SK-N-SH (cell line): ENCODE results near the gene SEMA3A. TPM values are rescaled to one million over a fixed set of nuclear protein-coding genes. Genes with fewer than 3 reads are reported as not detected.

Source experiments
- CTCF ChIA-PET: fragments of 300-600, 350-600 bp; formaldehyde crosslinking; extraction: SDS; loops from one replicate; lab custom pipeline; 2021; lab: Yijun Ruan, JAX
- POLR2A ChIA-PET: fragments of 350-600 bp; sonication (Branson Sonifier 250); formaldehyde crosslinking; extraction: SDS; loops from one replicate; lab custom pipeline; 2020; ENCODE audit warnings: antibody characterized with exemption, inconsistent platforms; lab: Yijun Ruan, JAX
- DNase-seq: peaks from one replicate; pipeline ENCODE4 v3.0.0; 2012
- H2AFZ ChIP-seq: fragments of 200-600 bp; sonication (generic); 2 replicates; pipeline ENCODE4 v1.8.1; 2016; ENCODE audit warnings: antibody characterized with exemption, mild to moderate bottlenecking, low read depth
- H3F3A ChIP-seq: fragments of 200-600 bp; sonication (generic); replicated peaks from 2 replicates; pipeline ENCODE3; 2016; ENCODE audit warnings: antibody characterized with exemption, mild to moderate bottlenecking; ENCODE audit not compliant: insufficient read depth
- H3K27ac ChIP-seq, 2 experiments: fragments of 200-500 bp in 1 of 2; fragments of 200-600 bp in 1 of 2; sonication (Bioruptor generic) in 1 of 2; sonication (generic), shearing (Covaris generic) in 1 of 2; 2 replicates each; pipeline versions ENCODE4 v1.5.1 to v1.6.1; 2014 to 2016; ENCODE audit warnings: low read depth in 2 of 2, inconsistent platforms in 1 of 2, low read length in 1 of 2, mild to moderate bottlenecking in 1 of 2, mixed read lengths in 1 of 2
- H3K27me3 ChIP-seq: fragments of 200-600 bp; sonication (generic), shearing (Covaris generic); 2 replicates; pipeline ENCODE4 v1.6.1; 2016; ENCODE audit warnings: mixed run types; ENCODE audit not compliant: insufficient read depth
- H3K36me3 ChIP-seq, 2 experiments: fragments of 200-500 bp in 1 of 2; fragments of 200-600 bp in 1 of 2; sonication (Bioruptor generic) in 1 of 2; sonication (generic) in 1 of 2; replicated peaks in 1 of 2; 2 replicates each; pipeline versions ENCODE3 to v1.5.1; 2014 to 2016; ENCODE audit warnings: low read length in 1 of 2, mild to moderate bottlenecking in 1 of 2; ENCODE audit not compliant: insufficient read depth in 2 of 2, control insufficient read depth in 1 of 2
- H3K4me1 ChIP-seq, 2 experiments: fragments of 200-500 bp in 1 of 2; fragments of 200-600 bp in 1 of 2; sonication (Bioruptor generic) in 1 of 2; sonication (generic), shearing (Covaris generic) in 1 of 2; 2 replicates each; pipeline versions ENCODE4 v1.5.1 to v1.6.1; 2014 to 2016; ENCODE audit warnings: low read depth in 1 of 2, low read length in 1 of 2, mixed run types in 1 of 2; ENCODE audit not compliant: insufficient read depth in 2 of 2, control insufficient read depth in 1 of 2
- H3K4me2 ChIP-seq: fragments of 200-600 bp; sonication (generic), shearing (Covaris generic); 2 replicates; pipeline ENCODE4 v1.6.1; 2017; ENCODE audit warnings: mixed run types
- H3K4me3 ChIP-seq, 2 experiments: fragments of 200-500 bp in 1 of 2; fragments of 200-600 bp in 1 of 2; sonication (Bioruptor generic) in 1 of 2; sonication (generic), shearing (Covaris generic) in 1 of 2; 2 replicates each; pipeline versions ENCODE4 v1.5.1 to v1.8.1; 2014 to 2016; ENCODE audit warnings: low read depth in 2 of 2, inconsistent platforms in 1 of 2, low read length in 1 of 2, mild to moderate bottlenecking in 1 of 2, mixed read lengths in 1 of 2, moderate library complexity in 1 of 2
- H3K79me2 ChIP-seq: fragments of 200-600 bp; sonication (generic); 2 replicates; pipeline ENCODE4 v1.8.1; 2017; ENCODE audit warnings: mild to moderate bottlenecking; ENCODE audit not compliant: insufficient read depth
- H3K9ac ChIP-seq: fragments of 200-600 bp; sonication (generic); 2 replicates; pipeline ENCODE4 v1.6.1; 2017; ENCODE audit warnings: mixed run types
- H3K9me2 ChIP-seq: fragments of 200-600 bp; sonication (generic); 2 replicates; pipeline ENCODE4 v1.6.1; 2017; ENCODE audit warnings: mixed run types
- H3K9me3 ChIP-seq: fragments of 200-600 bp; sonication (generic); 2 replicates; pipeline ENCODE4 v1.6.1; 2017; ENCODE audit warnings: mixed run types, mild to moderate bottlenecking, moderate library complexity
- H4K20me1 ChIP-seq: fragments of 200-600 bp; sonication (generic); 2 replicates; pipeline ENCODE4 v1.6.1; 2017; ENCODE audit warnings: mild to moderate bottlenecking, mixed run types; ENCODE audit not compliant: insufficient read depth
- ELF1 ChIP-seq: IDR thresholded peaks from 2 replicates; pipeline ENCODE4 v1.4.0; 2012
- EP300 ChIP-seq, 2 experiments: IDR thresholded peaks; 2 replicates each; pipeline versions ENCODE4 v1.4.0 to v1.6.1; 2012; ENCODE audit warnings: borderline replicate concordance in 1 of 2, low read depth in 1 of 2, low read length in 1 of 2
- FOXM1 ChIP-seq: IDR thresholded peaks from 2 replicates; pipeline ENCODE4 v1.4.0; 2012; ENCODE audit warnings: low read depth, mild to moderate bottlenecking
- GABPA ChIP-seq: IDR thresholded peaks from 2 replicates; pipeline ENCODE4 v1.4.0; 2012; ENCODE audit warnings: low read depth, mild to moderate bottlenecking
- GATA2 ChIP-seq: sonication (generic); formaldehyde crosslinking; IDR thresholded peaks from 2 replicates; pipeline ENCODE4 v1.5.0; 2020; ENCODE audit warnings: mild to moderate bottlenecking, missing genetic modification reagents
- JUND ChIP-seq: IDR thresholded peaks from 2 replicates; pipeline ENCODE4 v1.4.0; 2012
- MEF2A ChIP-seq: IDR thresholded peaks from 2 replicates; pipeline ENCODE4 v1.4.0; 2012; ENCODE audit warnings: low read depth, borderline replicate concordance
- MXI1 ChIP-seq: IDR thresholded peaks from 2 replicates; pipeline ENCODE4 v1.6.1; 2012; ENCODE audit warnings: mild to moderate bottlenecking, low read depth, low read length, improper control_type of control experiment
- NFIC ChIP-seq: IDR thresholded peaks from 2 replicates; pipeline ENCODE4 v1.4.0; 2012; ENCODE audit warnings: borderline replicate concordance
- NRF1 ChIP-seq: IDR thresholded peaks from 2 replicates; pipeline ENCODE4 v1.6.1; 2012; ENCODE audit warnings: low read depth, mild to moderate bottlenecking, low read length
- POLR2AphosphoS5 ChIP-seq: IDR thresholded peaks from 2 replicates; pipeline ENCODE4 v1.6.1; 2012; ENCODE audit warnings: low read depth, low read length
- RCOR1 ChIP-seq: fragments of 150-350 bp; IDR thresholded peaks from 2 replicates; pipeline ENCODE4 v1.6.1; 2017; ENCODE audit warnings: antibody characterized with exemption, low read length
- TCF12 ChIP-seq: IDR thresholded peaks from 2 replicates; pipeline ENCODE4 v1.4.0; 2012
- TEAD4 ChIP-seq: IDR thresholded peaks from 2 replicates; pipeline ENCODE4 v1.4.0; 2012; ENCODE audit warnings: mild to moderate bottlenecking, borderline replicate concordance; ENCODE audit not compliant: insufficient read depth
- polyA plus RNA-seq, 3 experiments: library from polyadenylated mRNA; depleted of rRNA; stranded (reverse); fragments of >200 nt; gene quantifications; 2 replicates each; pipeline ENCODE4 v1.2.3, GENCODE V29; 2012
- TF ChIP-seq, protein P1 (sequence below): IDR thresholded peaks from 2 replicates; pipeline ENCODE4 v1.4.0; 2012; ENCODE audit warnings: low read depth, borderline replicate concordance
- TF ChIP-seq, protein P2 (sequence below): IDR thresholded peaks from 2 replicates; pipeline ENCODE4 v1.4.0; 2012; ENCODE audit warnings: low read depth, borderline replicate concordance
- TF ChIP-seq, protein P3 (sequence below): IDR thresholded peaks from 2 replicates; pipeline ENCODE4 v1.4.0; 2012; ENCODE audit warnings: low read depth

The SEMA3A gene
- polyA plus RNA-seq, 1 of the 3 experiments (the other 2 are of a cell fraction): 15.9 TPM

DNA sequence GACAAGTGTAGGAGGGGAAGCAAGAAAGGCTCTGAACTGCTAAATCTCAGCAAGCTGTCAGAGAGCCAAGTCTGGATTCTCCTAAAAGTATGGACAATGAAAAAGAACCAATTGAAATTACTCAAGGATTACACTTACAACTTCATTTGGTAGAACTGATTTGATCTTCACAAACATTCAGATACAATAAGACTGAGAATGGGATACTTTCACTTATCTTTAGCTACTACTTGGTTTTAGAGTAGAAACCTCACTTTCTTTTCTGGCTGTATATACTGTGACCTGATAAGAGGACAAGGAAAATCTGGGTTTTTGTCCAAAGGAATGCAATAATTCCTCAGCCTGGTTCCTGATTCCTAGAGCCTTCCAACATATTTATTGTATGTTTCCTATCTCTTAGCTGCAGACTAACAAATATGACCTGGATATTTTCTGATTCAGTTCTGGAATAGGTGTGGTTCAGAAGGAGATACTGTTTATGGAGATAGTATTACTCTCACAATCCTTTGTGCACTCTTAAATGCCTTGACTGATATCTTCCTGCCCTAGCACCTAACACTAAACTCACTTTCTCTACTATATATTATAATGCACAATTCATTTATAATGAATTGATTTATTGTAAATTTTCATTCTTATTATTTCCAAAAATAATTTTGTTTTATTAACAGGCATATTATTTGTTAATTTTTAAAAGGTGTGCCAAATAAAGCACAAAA, 7.3 kb downstream of the SEMA3A start:
- H3K9me2 ChIP-seq: no peaks in the 10 kb centered on the region
- peaks cover 0 to 31% of the 10 kb centered on the region in 2 experiments; a peak in 2 of 4 replicates for H3K4me1 ChIP-seq
- H3K4me2 ChIP-seq: peak overlapping the region; percentile 38; the same call in 1 of the 2 replicates
- H2AFZ ChIP-seq: peak overlapping the region; percentile 8; the same call in 1 of the 2 replicates
- ChIA-PET CTCF (interaction anchor here (0.6 to 3.6 kb wide), 3 partner anchors 78 to 450 kb away, joined by 3 to 14 read pairs (median 3); no protein-coding TSS in a partner anchor), POLR2A (no interaction called here)
- peaks cover 38% of the 10 kb centered on the region for H3K79me2 ChIP-seq
- no peak overlapping the region; a peak in 1 of 4 replicates for H3K4me3 ChIP-seq
- H3F3A ChIP-seq: peaks cover 30% of the 10 kb centered on the region
- DNase-seq: no peak
- H3K9me3 ChIP-seq: no peaks in the 10 kb centered on the region
- no peaks in the 10 kb centered on the region for H4K20me1 ChIP-seq
- no peaks in the 10 kb centered on the region for H3K36me3 ChIP-seq
- peak overlapping the region; percentile 16 to 65; a peak in 3 of 4 replicates for H3K27ac ChIP-seq
- no peak overlapping the region; the same call in 1 of the 2 replicates for H3K9ac ChIP-seq
- TF ChIP-seq NFIC (no peak), MEF2A (no peak), RCOR1 (no peak), MXI1 (no peak), JUND (no peak; the same call in 1 of the 2 replicates), TCF12 (no peak), TEAD4 (no peak), GABPA (no peak), ELF1 (no peak), EP300 (IDR thresholded peaks at IDR 0.05; ENCODE audit: borderline replicate concordance in 1 of 2, low read depth in 1 of 2, low read length in 1 of 2) (no peak), NRF1 (no peak), GATA2 (CRISPR knock-in tag) (no peak), FOXM1 (no peak), POLR2AphosphoS5 (no peak)
- TF ChIP-seq, protein P1, sequence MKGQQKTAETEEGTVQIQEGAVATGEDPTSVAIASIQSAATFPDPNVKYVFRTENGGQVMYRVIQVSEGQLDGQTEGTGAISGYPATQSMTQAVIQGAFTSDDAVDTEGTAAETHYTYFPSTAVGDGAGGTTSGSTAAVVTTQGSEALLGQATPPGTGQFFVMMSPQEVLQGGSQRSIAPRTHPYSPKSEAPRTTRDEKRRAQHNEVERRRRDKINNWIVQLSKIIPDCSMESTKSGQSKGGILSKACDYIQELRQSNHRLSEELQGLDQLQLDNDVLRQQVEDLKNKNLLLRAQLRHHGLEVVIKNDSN: no peak
- TF ChIP-seq, protein P2, sequence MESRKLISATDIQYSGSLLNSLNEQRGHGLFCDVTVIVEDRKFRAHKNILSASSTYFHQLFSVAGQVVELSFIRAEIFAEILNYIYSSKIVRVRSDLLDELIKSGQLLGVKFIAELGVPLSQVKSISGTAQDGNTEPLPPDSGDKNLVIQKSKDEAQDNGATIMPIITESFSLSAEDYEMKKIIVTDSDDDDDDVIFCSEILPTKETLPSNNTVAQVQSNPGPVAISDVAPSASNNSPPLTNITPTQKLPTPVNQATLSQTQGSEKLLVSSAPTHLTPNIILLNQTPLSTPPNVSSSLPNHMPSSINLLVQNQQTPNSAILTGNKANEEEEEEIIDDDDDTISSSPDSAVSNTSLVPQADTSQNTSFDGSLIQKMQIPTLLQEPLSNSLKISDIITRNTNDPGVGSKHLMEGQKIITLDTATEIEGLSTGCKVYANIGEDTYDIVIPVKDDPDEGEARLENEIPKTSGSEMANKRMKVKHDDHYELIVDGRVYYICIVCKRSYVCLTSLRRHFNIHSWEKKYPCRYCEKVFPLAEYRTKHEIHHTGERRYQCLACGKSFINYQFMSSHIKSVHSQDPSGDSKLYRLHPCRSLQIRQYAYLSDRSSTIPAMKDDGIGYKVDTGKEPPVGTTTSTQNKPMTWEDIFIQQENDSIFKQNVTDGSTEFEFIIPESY: no peak
- TF ChIP-seq, protein P3, sequence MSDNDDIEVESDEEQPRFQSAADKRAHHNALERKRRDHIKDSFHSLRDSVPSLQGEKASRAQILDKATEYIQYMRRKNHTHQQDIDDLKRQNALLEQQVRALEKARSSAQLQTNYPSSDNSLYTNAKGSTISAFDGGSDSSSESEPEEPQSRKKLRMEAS: no peak
- H3K27me3 ChIP-seq: no peaks in the 10 kb centered on the region
